ENCODE measurements around the gene HBD.

DNA sequence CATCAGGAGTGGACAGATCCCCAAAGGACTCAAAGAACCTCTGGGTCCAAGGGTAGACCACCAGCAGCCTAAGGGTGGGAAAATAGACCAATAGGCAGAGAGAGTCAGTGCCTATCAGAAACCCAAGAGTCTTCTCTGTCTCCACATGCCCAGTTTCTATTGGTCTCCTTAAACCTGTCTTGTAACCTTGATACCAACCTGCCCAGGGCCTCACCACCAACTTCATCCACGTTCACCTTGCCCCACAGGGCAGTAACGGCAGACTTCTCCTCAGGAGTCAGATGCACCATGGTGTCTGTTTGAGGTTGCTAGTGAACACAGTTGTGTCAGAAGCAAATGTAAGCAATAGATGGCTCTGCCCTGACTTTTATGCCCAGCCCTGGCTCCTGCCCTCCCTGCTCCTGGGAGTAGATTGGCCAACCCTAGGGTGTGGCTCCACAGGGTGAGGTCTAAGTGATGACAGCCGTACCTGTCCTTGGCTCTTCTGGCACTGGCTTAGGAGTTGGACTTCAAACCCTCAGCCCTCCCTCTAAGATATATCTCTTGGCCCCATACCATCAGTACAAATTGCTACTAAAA lies 7.5 kb downstream of the HBD start, which contains the start of gene HBB:
- TF ChIP-seq GATA2 (IDR thresholded peaks at IDR 0.05; ENCODE audit: low read depth, low read length): no peak
- TF ChIP-seq GATA3 (IDR thresholded peaks at IDR 0.05; ENCODE audit: low read depth, low read length): no peak
